DMS53 (cell line): ENCODE results near the gene CDK8.
"Not testable (repeated sequence)": the region's sequence is repeated elsewhere in the genome, so short reads cannot be mapped to it uniquely, and the experiment has no call there.

ENCODE experiments used
- DNase-seq: peaks from one replicate; lab custom pipeline; 2025; lab: John Stamatoyannopoulos, UW

Gene CDK8

GRCh38 chr13:26253262-26253786 is 605 bp upstream of the CDK8 start:
- peak; percentile 49 for DNase-seq

- DNase-seq = peak; percentile 86
Observed at GRCh38 chr13:26254583-26255111, 718 bp downstream of the CDK8 start.

- DNase-seq = no peak
Observed at GRCh38 chr13:26255115-26255514, 1.2 kb downstream of the CDK8 start.

DNA sequence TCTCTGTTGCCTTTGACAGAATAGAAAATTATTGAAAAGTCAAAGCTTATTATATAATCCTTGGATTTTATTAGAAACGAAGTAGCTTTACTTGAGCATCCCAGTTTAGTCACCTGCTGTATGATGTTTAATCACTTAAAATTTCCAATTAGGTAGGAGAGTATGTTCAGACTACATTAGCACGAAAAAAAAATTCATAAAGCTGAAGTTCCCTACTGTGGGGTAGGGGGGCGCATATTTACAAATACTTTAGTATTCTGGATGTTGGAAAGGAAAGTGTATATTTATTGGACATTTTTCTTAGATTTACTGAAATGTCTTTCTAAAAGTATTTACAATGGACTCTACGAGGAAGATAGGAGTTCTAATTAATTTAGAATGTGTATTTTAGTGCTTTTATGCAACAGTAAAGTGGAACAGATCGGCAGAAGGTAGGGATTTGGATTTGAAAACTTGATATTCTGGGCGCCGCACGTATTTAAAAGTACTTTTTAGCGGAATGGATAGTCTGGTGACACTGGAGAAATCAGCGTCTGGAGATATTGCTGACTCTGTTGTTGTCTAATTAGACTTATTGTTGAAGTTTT is 1.9 kb downstream of the CDK8 start:
- peak; percentile 20 for DNase-seq

DNA sequence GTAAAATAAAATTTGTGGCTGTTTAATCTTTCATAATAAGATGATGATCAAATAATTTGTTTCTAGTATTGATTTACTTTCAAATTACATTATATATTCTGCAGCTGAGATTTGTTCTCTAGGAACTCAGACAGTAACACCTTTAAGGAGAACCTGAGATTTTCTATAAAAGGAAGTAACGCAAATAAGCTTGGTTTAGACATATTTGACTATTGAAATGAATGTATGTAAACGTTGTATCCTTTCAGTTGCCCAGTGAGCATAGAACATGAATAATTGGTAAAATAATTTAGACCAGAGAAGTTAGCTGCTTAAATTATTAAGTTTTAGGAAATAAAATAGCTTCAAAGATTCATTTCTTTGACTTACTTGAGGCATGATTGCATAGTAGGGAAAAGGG is 3.1 kb downstream of the CDK8 start:
- no peak for DNase-seq

DNA sequence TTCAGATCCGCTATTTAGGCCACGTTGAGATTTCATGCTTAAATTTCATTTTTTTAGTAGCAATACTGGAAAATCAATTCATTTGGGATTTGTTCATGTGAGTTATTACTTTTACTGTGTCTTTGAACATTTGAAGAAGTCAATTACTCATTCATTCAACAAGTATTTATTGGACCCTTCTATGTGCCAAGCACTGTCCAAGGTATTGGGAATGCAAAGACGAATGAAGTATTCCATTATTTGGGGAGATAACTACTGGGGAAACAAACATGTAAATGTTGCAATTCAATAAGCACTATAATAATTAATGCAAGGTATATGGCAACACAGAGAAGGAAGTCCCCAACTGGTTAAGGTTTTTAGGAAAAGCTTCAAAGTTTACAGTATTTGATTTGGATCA is 5.7 kb downstream of the CDK8 start:
- DNase-seq = no peak

DNA sequence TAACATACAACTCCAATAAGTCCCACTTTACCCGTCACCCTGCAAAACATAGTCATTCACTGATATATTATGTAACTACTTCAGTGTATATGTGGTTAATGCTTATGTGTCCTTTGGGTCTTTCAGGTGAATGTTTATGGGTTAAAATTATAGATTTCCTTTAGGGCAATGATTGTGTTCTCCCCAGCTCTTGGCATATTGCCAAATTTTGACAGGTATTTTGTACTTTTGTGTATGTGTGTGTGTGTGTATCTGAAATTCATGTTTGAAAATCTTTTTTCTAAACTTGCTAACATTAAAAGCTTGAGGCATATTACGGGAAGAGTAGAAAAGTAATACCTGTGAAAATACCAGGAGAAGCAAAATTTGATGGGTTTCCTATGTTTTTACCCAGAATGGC is 8.2 kb downstream of the CDK8 start:
- DNase-seq = no peak

- DNase-seq = no peak
Observed at GRCh38 chr13:26266311-26266710, 12.4 kb downstream of the CDK8 start.

GRCh38 chr13:26270707-26271106 is 16.8 kb downstream of the CDK8 start:
- no peak for DNase-seq

DNA sequence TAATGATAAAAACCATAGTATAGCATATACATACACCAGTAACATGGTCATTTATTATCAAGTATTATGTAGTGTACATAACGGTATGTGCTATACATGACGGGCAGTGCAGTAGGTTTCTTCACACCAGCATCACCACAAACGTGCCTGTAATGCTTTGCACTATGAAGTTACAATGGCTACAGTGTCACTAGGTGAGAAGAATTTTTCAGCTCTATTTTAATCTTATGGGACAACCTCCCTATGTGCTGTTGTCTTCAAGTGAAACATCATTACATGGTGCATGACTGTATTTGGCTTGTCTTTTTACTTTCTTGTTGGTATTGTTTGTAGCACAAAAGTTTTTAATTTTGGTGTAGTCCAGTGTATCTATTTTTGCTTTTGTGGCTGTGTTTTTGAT is 18.7 kb downstream of the CDK8 start:
- no peak for DNase-seq

- DNase-seq = no peak
Observed at GRCh38 chr13:26280295-26280694, 26.4 kb downstream of the CDK8 start.

DNA sequence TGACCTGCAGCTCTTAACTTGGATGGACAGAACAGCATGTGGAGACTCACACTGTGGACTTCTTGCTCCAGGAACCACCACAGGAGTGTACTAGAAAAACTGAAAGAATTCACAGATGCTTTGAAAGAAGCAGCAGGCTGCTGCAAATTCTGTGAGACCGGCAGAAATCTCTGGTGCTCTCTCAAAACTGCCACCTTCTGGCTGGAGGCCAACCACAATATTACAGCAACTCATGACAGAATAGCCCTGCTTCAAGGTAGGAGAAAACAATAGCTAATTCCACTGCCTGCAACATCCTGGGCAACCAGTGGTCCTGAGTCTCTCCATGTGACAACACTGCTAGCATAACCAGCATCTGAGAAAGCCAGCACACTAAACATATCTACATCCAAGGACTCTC is 26.9 kb downstream of the CDK8 start:
- DNase-seq = no peak

GRCh38 chr13:26285911-26286310 is 32.0 kb downstream of the CDK8 start:
- not testable (repeated sequence) for DNase-seq

GRCh38 chr13:26288838-26289237 is 34.9 kb downstream of the CDK8 start:
- DNase-seq = not testable (repeated sequence)

DNA sequence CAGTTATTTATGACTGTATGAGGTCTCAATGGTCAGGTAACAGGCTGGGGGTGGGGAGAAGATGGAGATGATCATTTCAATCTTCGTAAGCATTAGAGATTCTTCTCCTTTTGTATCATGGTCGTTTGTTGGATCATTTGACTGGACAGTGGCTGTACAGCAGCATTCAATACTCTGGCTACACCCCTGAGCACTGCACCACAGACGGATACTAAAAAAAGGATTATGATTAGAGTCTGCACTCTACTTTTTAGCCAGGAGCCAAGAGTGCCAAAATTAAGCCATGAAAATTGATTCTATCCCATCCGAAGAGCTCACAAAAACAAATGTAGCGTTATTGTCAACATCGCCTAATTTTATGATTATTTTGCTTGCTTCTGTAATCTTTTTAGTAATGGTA is 41.9 kb downstream of the CDK8 start:
- no peak for DNase-seq

GRCh38 chr13:26299168-26299750 is 45.3 kb downstream of the CDK8 start:
- peak; percentile 26 for DNase-seq

DNA sequence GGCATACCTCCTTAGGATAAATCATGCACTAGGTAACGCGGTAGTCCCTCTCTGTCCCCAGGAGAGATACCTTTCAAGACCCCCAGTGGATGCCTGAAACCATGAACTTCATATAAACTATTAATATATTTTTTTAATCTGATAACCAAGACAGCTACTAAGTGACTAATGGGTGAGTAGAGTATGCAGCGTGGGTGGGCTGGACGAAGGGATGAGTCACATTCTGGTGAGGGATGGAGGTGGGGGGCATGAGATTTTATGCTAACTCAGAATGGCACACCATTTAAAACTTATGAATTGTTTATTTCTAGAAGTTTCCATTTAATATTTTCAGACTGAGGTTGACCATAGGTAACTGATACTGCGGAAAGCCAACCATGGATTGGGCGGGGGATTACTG is 46.2 kb downstream of the CDK8 start:
- DNase-seq = no peak

DNA sequence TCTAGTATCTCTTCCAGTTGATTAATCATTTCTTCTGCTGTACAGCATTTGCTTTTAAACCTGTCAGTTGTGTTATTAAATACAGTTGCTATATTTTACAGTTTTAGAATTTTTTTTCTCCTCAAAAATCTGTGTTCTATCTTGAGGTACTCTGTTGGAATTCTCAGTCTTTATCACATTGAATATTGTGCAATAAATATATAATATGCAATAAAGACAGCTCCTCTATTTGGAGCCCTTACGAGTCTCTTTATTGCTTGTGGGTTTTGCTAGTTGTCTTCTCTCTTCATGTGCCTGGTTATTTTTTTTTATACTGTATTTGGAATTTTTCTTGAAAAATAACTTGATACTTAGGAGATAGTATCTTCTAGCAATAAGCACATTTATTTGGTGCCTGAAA is 51.7 kb downstream of the CDK8 start:
- no peak for DNase-seq

- no peak for DNase-seq
Observed at GRCh38 chr13:26307701-26308100, 53.8 kb downstream of the CDK8 start.

GRCh38 chr13:26308250-26308649 is 54.3 kb downstream of the CDK8 start:
- no peak for DNase-seq

GRCh38 chr13:26308836-26309235 is 54.9 kb downstream of the CDK8 start:
- DNase-seq = no peak

- no peak for DNase-seq
Observed at GRCh38 chr13:26310003-26310402, 56.1 kb downstream of the CDK8 start.

- no peak for DNase-seq
Observed at GRCh38 chr13:26310470-26310869, 56.5 kb downstream of the CDK8 start.

GRCh38 chr13:26312019-26312418 is 58.1 kb downstream of the CDK8 start:
- DNase-seq = not testable (repeated sequence)
